Measurements from ENCODE around the gene KRT14.

GRCh38 chr17:41537614-41537954 lies 49.1 kb downstream of the KRT14 start:
- TF ChIP-seq POLR2AphosphoS5 (IDR thresholded peaks at IDR 0.05; ENCODE audit: low read depth, low read length), result no peak
- TF ChIP-seq REST (IDR thresholded peaks at IDR 0.05; ENCODE audit: insufficient read depth in 1 of 2, low read depth in 2 of 2, low read length in 2 of 2), result no peak
- no peak for TF ChIP-seq TAF1 (IDR thresholded peaks at IDR 0.05; ENCODE audit: borderline replicate concordance, insufficient read depth, low read length)
- no peak for TF ChIP-seq FOXP2 (optimal IDR thresholded peaks at IDR 0.05; ENCODE audit: borderline replicate concordance, extremely low read depth, extremely low read length, insufficient read depth)

Measured in PFSK-1 (cell line).